Thyroid gland (tissue), 4 donors: Measurements from ENCODE around the gene BCO1.

Experiments
- CTCF ChIP-seq, 6 experiments: fragments of 200-600 bp in 3 of 6; fragments of 450-650 bp in 3 of 6; sonication (generic) in 3 of 6; IDR thresholded peaks; one replicate each; pipeline ENCODE4 v1.5.1; 2016 to 2019; ENCODE audit warnings: antibody characterized with exemption in 6 of 6, mild to moderate bottlenecking in 2 of 6, inconsistent platforms in 1 of 6, moderate library complexity in 1 of 6
- POLR2A ChIP-seq, 2 donors: fragments of 450-650 bp; IDR thresholded peaks; one replicate each; pipeline ENCODE4 v1.6.1; 2017; ENCODE audit warnings: antibody characterized with exemption in 2 of 2, mild to moderate bottlenecking in 2 of 2, moderate library complexity in 1 of 2

GRCh38 chr16:81190667-81191066 lies 47.8 kb upstream of the BCO1 start:
- no peak for TF ChIP-seq CTCF (IDR thresholded peaks at IDR 0.05)
- TF ChIP-seq POLR2A (IDR thresholded peaks at IDR 0.05): no peak
